Lower lobe of right lung (tissue), 2 donors: ENCODE measurements around the gene WDR72. TPM values are rescaled to one million over a fixed set of nuclear protein-coding genes. Genes with fewer than 3 reads are reported as not detected.

ENCODE experiments used
- ATAC-seq, 2 donors: fragments of 200-7000 bp; cut with Tn5 transposase; one replicate each; pipeline ENCODE4 v1.9.1; 2020 to 2022; ENCODE audit warnings: mild to moderate bottlenecking in 2 of 2, moderate library complexity in 2 of 2
- DNase-seq: peaks from one replicate; pipeline ENCODE4 v3.0.0-alpha.2; 2020
- H3K27ac ChIP-seq: fragments of 200-600 bp; one replicate; pipeline ENCODE4 v1.8.0; 2022
- H3K27me3 ChIP-seq: fragments of 200-600 bp; one replicate; pipeline ENCODE4 v1.8.0; 2022; ENCODE audit warnings: low read depth
- H3K36me3 ChIP-seq: fragments of 200-600 bp; one replicate; pipeline ENCODE4 v1.8.0; 2022; ENCODE audit warnings: mild to moderate bottlenecking
- H3K4me1 ChIP-seq: fragments of 200-600 bp; one replicate; pipeline ENCODE4 v1.8.0; 2022
- H3K4me3 ChIP-seq: fragments of 200-600 bp; one replicate; pipeline ENCODE4 v1.8.0; 2022; ENCODE audit warnings: mild to moderate bottlenecking
- H3K9me3 ChIP-seq: fragments of 200-600 bp; one replicate; pipeline ENCODE4 v1.8.0; 2022
- CTCF ChIP-seq: fragments of 200-600 bp; IDR thresholded peaks from one replicate; pipeline ENCODE4 v1.8.0; 2022; ENCODE audit warnings: antibody characterized with exemption, mild to moderate bottlenecking
- intact Hi-C: fragments of 100-400 bp; cut with DNase I; formaldehyde crosslinking; loops from one replicate; pipeline ENCODE4 v1.11.0; 2022
- total RNA-seq: library from RNA; stranded (reverse); fragmentation: NEBNext Ultra II Directional; extraction: Animal tissue kit (Norgen Biotek cat#: 25700); gene quantifications from one replicate; pipeline ENCODE4 v1.2.1, GENCODE V29; 2021
- donor health status: DM: no; HTN: yes; CAD: no; lungs with severe emphysema.

WDR72 gene
- total RNA-seq, 1 donor from 2014 or later: 1.5 TPM

- ATAC-seq (no peak), DNase-seq (no peak)
- Histone ChIP-seq H3K9me3 (no peaks in the 10 kb centered on the region), H3K27me3 (no peaks in the 10 kb centered on the region), H3K27ac (no peak overlapping the region), H3K36me3 (no peaks in the 10 kb centered on the region), H3K4me3 (no peak overlapping the region), H3K4me1 (no peaks in the 10 kb centered on the region)
- intact Hi-C loops: no loop called here
- no peak for TF ChIP-seq CTCF
Measured at GRCh38 chr15:53512029-53512428, 247.4 kb downstream of the WDR72 start.

- intact Hi-C loops: no loop called here
- Histone ChIP-seq H3K27me3 (no peaks in the 10 kb centered on the region), H3K27ac (no peak overlapping the region), H3K4me1 (no peaks in the 10 kb centered on the region), H3K9me3 (no peaks in the 10 kb centered on the region), H3K36me3 (no peaks in the 10 kb centered on the region), H3K4me3 (no peak overlapping the region)
- ATAC-seq (no peak), DNase-seq (no peak)
- no peak for TF ChIP-seq CTCF
Measured at GRCh38 chr15:53511175-53511574, 248.3 kb downstream of the WDR72 start.

DNA sequence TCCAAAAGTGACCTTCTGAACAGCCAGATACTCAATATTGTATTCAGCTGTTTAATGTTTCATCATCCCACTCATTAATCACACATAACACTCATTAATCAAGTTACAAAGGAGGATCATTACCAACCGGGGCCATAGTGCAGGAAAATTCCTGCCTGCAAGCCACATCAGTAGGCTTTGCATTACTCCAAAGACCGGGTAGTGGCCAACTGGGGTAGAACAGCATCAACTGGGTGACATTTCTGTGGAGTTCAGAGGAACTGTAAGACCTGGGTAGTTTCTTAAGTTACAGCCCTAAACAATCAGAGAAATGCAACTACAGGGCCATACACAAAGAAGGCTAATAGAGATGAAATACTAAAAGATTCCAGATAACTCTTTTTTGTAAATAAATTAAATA lies 253.1 kb downstream of the WDR72 start:
- no peak for TF ChIP-seq CTCF
- Histone ChIP-seq H3K36me3 (no peaks in the 10 kb centered on the region), H3K27ac (no peak overlapping the region), H3K4me3 (no peak overlapping the region), H3K4me1 (no peaks in the 10 kb centered on the region), H3K27me3 (no peaks in the 10 kb centered on the region), H3K9me3 (no peaks in the 10 kb centered on the region)
- DNase-seq (no peak), ATAC-seq (no peak)
- intact Hi-C loops: no loop called here

- Histone ChIP-seq H3K9me3 (no peaks in the 10 kb centered on the region), H3K36me3 (no peaks in the 10 kb centered on the region), H3K27me3 (no peaks in the 10 kb centered on the region), H3K27ac (no peak overlapping the region), H3K4me3 (no peak overlapping the region), H3K4me1 (no peaks in the 10 kb centered on the region)
- no peak for DNase-seq
- intact Hi-C loops: no loop called here
- ATAC-seq: no peak
- TF ChIP-seq CTCF: no peak
Measured at GRCh38 chr15:53498996-53499395, 260.5 kb downstream of the WDR72 start.

DNA sequence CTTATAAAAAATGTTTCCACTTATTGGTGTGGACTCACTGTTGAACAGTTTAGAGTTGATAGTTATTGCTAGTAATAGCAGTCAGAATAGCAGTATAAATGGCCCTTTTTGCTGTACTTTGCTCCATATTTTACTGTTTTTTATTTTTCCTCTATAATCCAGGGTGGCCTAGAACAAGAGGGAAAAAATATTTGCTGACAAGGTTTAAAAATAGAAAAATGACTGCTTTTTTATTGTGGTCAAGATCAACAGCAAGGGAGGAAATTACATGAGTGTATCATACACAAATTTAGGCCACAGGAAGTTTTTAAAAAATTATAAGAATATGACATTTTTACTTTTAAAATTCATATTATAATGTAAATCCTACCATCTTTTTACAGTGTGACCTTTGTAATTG lies 269.1 kb downstream of the WDR72 start:
- no peaks in the 10 kb centered on the region for H3K9me3 ChIP-seq

More for the DNA sequence above, 269.1 kb downstream of the WDR72 start:
- H3K36me3 ChIP-seq: no peaks in the 10 kb centered on the region
- no peaks in the 10 kb centered on the region for H3K27me3 ChIP-seq
- H3K27ac ChIP-seq: no peak overlapping the region
- no peak for ATAC-seq
- no peak for TF ChIP-seq CTCF
- no peaks in the 10 kb centered on the region for H3K4me1 ChIP-seq
- intact Hi-C loops: no loop called here
- DNase-seq: no peak
- H3K4me3 ChIP-seq: no peak overlapping the region
